Upper lobe of right lung (tissue), 1 donor: ENCODE measurements around the gene RCBTB1. TPM values are rescaled to one million over a fixed set of nuclear protein-coding genes. Genes with fewer than 3 reads are reported as not detected.
"Not testable (repeated sequence)": the region's sequence is repeated elsewhere in the genome, so short reads cannot be mapped to it uniquely, and the experiment has no call there.

Experiments
- ATAC-seq: fragments of 200-7000 bp; cut with Tn5 transposase; one replicate; pipeline ENCODE4 v1.9.1; 2020; ENCODE audit warnings: mild to moderate bottlenecking, moderate library complexity
- DNase-seq: peaks from one replicate; pipeline ENCODE4 v3.0.0-alpha.2; 2020
- H3K27ac ChIP-seq: fragments of 200-600 bp; one replicate; pipeline ENCODE4 v1.8.0; 2022
- H3K27me3 ChIP-seq: fragments of 200-600 bp; one replicate; pipeline ENCODE4 v1.8.0; 2022; ENCODE audit warnings: mild to moderate bottlenecking
- H3K36me3 ChIP-seq: fragments of 200-600 bp; one replicate; pipeline ENCODE4 v1.8.0; 2022
- H3K4me1 ChIP-seq: fragments of 200-600 bp; one replicate; pipeline ENCODE4 v1.8.0; 2022
- H3K4me3 ChIP-seq: fragments of 200-600 bp; one replicate; pipeline ENCODE4 v1.8.0; 2022; ENCODE audit warnings: mild to moderate bottlenecking
- H3K9me3 ChIP-seq: fragments of 200-600 bp; one replicate; pipeline ENCODE4 v1.8.0; 2022
- CTCF ChIP-seq: fragments of 200-600 bp; IDR thresholded peaks from one replicate; pipeline ENCODE4 v1.8.0; 2022; ENCODE audit warnings: antibody characterized with exemption
- intact Hi-C: fragments of 100-400 bp; cut with DNase I; formaldehyde crosslinking; loops from one replicate; pipeline ENCODE4 v1.11.0; 2022
- total RNA-seq: library from RNA; stranded (reverse); fragmentation: NEBNext Ultra II Directional; extraction: Animal tissue kit (Norgen Biotek cat#: 25700); gene quantifications from one replicate; pipeline ENCODE4 v1.2.1, GENCODE V29; 2021
- donor health status: DM: no; HTN: yes; CAD: no; lungs with severe emphysema.

RCBTB1 gene
- total RNA-seq, 1 donor from 2014 or later, result 24.7 TPM

GRCh38 chr13:49596221-49596620 is 10.9 kb upstream of the RCBTB1 start:
- Histone ChIP-seq H3K4me3 (no peak overlapping the region), H3K27ac (no peak overlapping the region), H3K36me3 (no peaks in the 10 kb centered on the region), H3K4me1 (no peaks in the 10 kb centered on the region), H3K9me3 (no peaks in the 10 kb centered on the region), H3K27me3 (no peaks in the 10 kb centered on the region)
- ATAC-seq (no peak), DNase-seq (no peak)
- intact Hi-C loops, result no loop called here
- TF ChIP-seq CTCF, result no peak

- Histone ChIP-seq H3K9me3 (no peaks in the 10 kb centered on the region), H3K36me3 (no peaks in the 10 kb centered on the region), H3K27me3 (no peaks in the 10 kb centered on the region), H3K4me1 (no peaks in the 10 kb centered on the region), H3K27ac (no peak overlapping the region), H3K4me3 (no peak overlapping the region)
- intact Hi-C loops, result no loop called here
- ATAC-seq (no peak), DNase-seq (no peak)
- TF ChIP-seq CTCF, result no peak
These were observed 9.2 kb upstream of the RCBTB1 start for GRCh38 chr13:49594576-49594975.

- H3K4me1 ChIP-seq, ATAC-seq, H3K9me3 ChIP-seq, H3K4me3 ChIP-seq, H3K27me3 ChIP-seq, intact Hi-C loops, H3K36me3 ChIP-seq, H3K27ac ChIP-seq, DNase-seq: not testable (repeated sequence)
These were observed 8.5 kb upstream of the RCBTB1 start for GRCh38 chr13:49593876-49594275.

GRCh38 chr13:49590714-49591113 is 5.4 kb upstream of the RCBTB1 start:
- H3K4me1 ChIP-seq, DNase-seq, ATAC-seq, intact Hi-C loops, H3K27me3 ChIP-seq, H3K4me3 ChIP-seq, H3K9me3 ChIP-seq, H3K27ac ChIP-seq, H3K36me3 ChIP-seq: not testable (repeated sequence)

GRCh38 chr13:49587311-49587847 is 2.0 kb upstream of the RCBTB1 start:
- no peak overlapping the region for H3K4me3 ChIP-seq
- ATAC-seq (no peak), DNase-seq (no peak)
- no peaks in the 10 kb centered on the region for H3K9me3 ChIP-seq
- H3K27me3 ChIP-seq, result no peaks in the 10 kb centered on the region
- H3K27ac ChIP-seq, result no peak overlapping the region
- intact Hi-C loops, result no loop called here
- H3K36me3 ChIP-seq, result no peaks in the 10 kb centered on the region
- H3K4me1 ChIP-seq, result peaks cover 12% of the 10 kb centered on the region
- TF ChIP-seq CTCF, result no peak

GRCh38 chr13:49586717-49587116 is 1.4 kb upstream of the RCBTB1 start:
- DNase-seq, result no peak
- Histone ChIP-seq H3K4me3 (no peak overlapping the region), H3K4me1 (peaks cover 12% of the 10 kb centered on the region), H3K27me3 (no peaks in the 10 kb centered on the region), H3K36me3 (no peaks in the 10 kb centered on the region), H3K9me3 (no peaks in the 10 kb centered on the region), H3K27ac (no peak overlapping the region)
- no peak for ATAC-seq
- no peak for TF ChIP-seq CTCF
- intact Hi-C loops, result no loop called here

- H3K4me3 ChIP-seq, result peak overlapping the region; percentile 97
- peak overlapping the region; percentile 86 for H3K27ac ChIP-seq
These were observed 581 bp downstream of the RCBTB1 start for GRCh38 chr13:49584771-49585182.

More at GRCh38 chr13:49584771-49585182, 581 bp downstream of the RCBTB1 start:
- Histone ChIP-seq H3K4me1 (peaks cover 12% of the 10 kb centered on the region), H3K36me3 (peaks cover 6% of the 10 kb centered on the region), H3K9me3 (no peaks in the 10 kb centered on the region), H3K27me3 (no peaks in the 10 kb centered on the region)
- TF ChIP-seq CTCF, result no peak
- DNase-seq (no peak), ATAC-seq (no peak)
- intact Hi-C loops, result no loop called here
